AG09319 (cell line): ENCODE measurements around the gene ARHGEF28.

Experiments used
- DNase-seq: peaks from one replicate; pipeline ENCODE4 v3.0.0-alpha.2; 2010; ENCODE audit warnings: low read depth; ENCODE audit errors: extremely low read depth
- CTCF ChIP-seq: IDR thresholded peaks from 2 replicates; pipeline ENCODE4 v1.5.1; 2011; ENCODE audit warnings: low read depth, mild to moderate bottlenecking, inconsistent platforms, low read length, moderate library complexity

Gene ARHGEF28

GRCh38 chr5:73816656-73817420 is 190.8 kb downstream of the ARHGEF28 start:
- TF ChIP-seq CTCF: no peak
- DNase-seq: peak; percentile 54

- no peak for DNase-seq
- no peak for TF ChIP-seq CTCF
Observed at GRCh38 chr5:73818357-73818756, 192.4 kb downstream of the ARHGEF28 start.

- no peak for TF ChIP-seq CTCF
- DNase-seq: no peak
Observed at GRCh38 chr5:73820326-73820725, 194.3 kb downstream of the ARHGEF28 start.

- DNase-seq: no peak
- TF ChIP-seq CTCF: no peak
Observed at GRCh38 chr5:73821003-73821402, 195.0 kb downstream of the ARHGEF28 start.

GRCh38 chr5:73822278-73822988 is 196.4 kb downstream of the ARHGEF28 start:
- TF ChIP-seq CTCF: no peak
- no peak for DNase-seq

- DNase-seq: no peak
- TF ChIP-seq CTCF: no peak
Observed at GRCh38 chr5:73822989-73823339, 197.0 kb downstream of the ARHGEF28 start.

- no peak for DNase-seq
- no peak for TF ChIP-seq CTCF
Observed at GRCh38 chr5:73823508-73823925, 197.5 kb downstream of the ARHGEF28 start.
